WTC11 (cell line): ENCODE results near the gene SBK1. TPM values are rescaled to one million over a fixed set of nuclear protein-coding genes. Genes with fewer than 3 reads are reported as not detected.

Source experiments
- ATAC-seq: fragments of 200-7000 bp; cut with Tn5 transposase; 2 replicates; pipeline ENCODE4 v1.10.0; 2021; ENCODE audit warnings: mild to moderate bottlenecking, moderate library complexity
- CTCF ChIA-PET: fragments of 300-600 bp; sonication (Branson Sonifier 250); formaldehyde crosslinking; loops from one replicate; lab custom pipeline; 2021; ENCODE audit warnings: antibody characterized with exemption; lab: Charles Lee
- POLR2A ChIA-PET: fragments of 350-600 bp; sonication (Branson Sonifier 250); formaldehyde crosslinking; loops from one replicate; lab custom pipeline; 2021; ENCODE audit warnings: antibody characterized with exemption; lab: Charles Lee
- DNase-seq: peaks from one replicate; pipeline ENCODE4 v3.0.0; 2021; ENCODE audit warnings: low spot score
- H3K27ac Mint-ChIP-seq: 2 replicates; pipeline ENCODE4 v1.8.0; 2021; ENCODE audit warnings: mixed read lengths
- H3K27me3 Mint-ChIP-seq: 2 replicates; pipeline ENCODE4 v1.8.0; 2021; ENCODE audit warnings: low read depth, mild to moderate bottlenecking, moderate library complexity, mixed read lengths
- H3K36me3 Mint-ChIP-seq: 2 replicates; pipeline ENCODE4 v1.8.0; 2021; ENCODE audit warnings: mixed read lengths
- H3K4me1 Mint-ChIP-seq: 2 replicates; pipeline ENCODE4 v1.8.0; 2022; ENCODE audit warnings: mixed read lengths
- H3K4me3 Mint-ChIP-seq: 2 replicates; pipeline ENCODE4 v1.8.0; 2021; ENCODE audit warnings: mild to moderate bottlenecking, moderate library complexity, mixed read lengths
- H3K9me3 Mint-ChIP-seq: 2 replicates; pipeline ENCODE4 v1.8.0; 2021; ENCODE audit warnings: mixed read lengths
- AR ChIP-seq: fragments of 250-450 bp; sonication (Bioruptor Pico); IDR thresholded peaks from 2 replicates; pipeline ENCODE4 v1.9.0; 2021; ENCODE audit warnings: mild to moderate bottlenecking
- FOXP4 ChIP-seq: sonication (generic); formaldehyde crosslinking; IDR thresholded peaks from 2 replicates; pipeline ENCODE4 v1.8.0; 2022; ENCODE audit warnings: mild to moderate bottlenecking, missing genetic modification reagents
- GABPB1 ChIP-seq: sonication (generic); formaldehyde crosslinking; IDR thresholded peaks from 2 replicates; pipeline ENCODE4 v1.8.1; 2023; ENCODE audit warnings: mild to moderate bottlenecking, missing genetic modification reagents
- JUN ChIP-seq: sonication (generic); formaldehyde crosslinking; IDR thresholded peaks from 2 replicates; pipeline ENCODE4 v1.8.0; 2023; ENCODE audit warnings: mild to moderate bottlenecking, missing genetic modification reagents
- SMAD3 ChIP-seq: sonication (generic); formaldehyde crosslinking; IDR thresholded peaks from 2 replicates; pipeline ENCODE4 v1.8.0; 2022; ENCODE audit warnings: missing genetic modification reagents, mild to moderate bottlenecking, borderline replicate concordance
- ZNF138 ChIP-seq: sonication (generic); formaldehyde crosslinking; conservative IDR thresholded peaks from 2 replicates; pipeline ENCODE4 v1.8.1; 2022; ENCODE audit warnings: mild to moderate bottlenecking, moderate library complexity, missing genetic modification reagents
- ZNF423 ChIP-seq: fragments of 250-450 bp; sonication (Bioruptor Pico); IDR thresholded peaks from 2 replicates; pipeline ENCODE4 v2.1.2; 2022; ENCODE audit warnings: mild to moderate bottlenecking, moderate library complexity
- total RNA-seq: library from RNA; stranded (reverse); gene quantifications from 3 replicates; pipeline ENCODE4 v1.2.3, GENCODE V29; 2021
- TF ChIP-seq, protein P1 (sequence below): sonication (generic); formaldehyde crosslinking; IDR thresholded peaks from 2 replicates; pipeline ENCODE4 v1.8.1; 2022; ENCODE audit warnings: mild to moderate bottlenecking, missing genetic modification reagents, moderate library complexity, borderline replicate concordance
- TF ChIP-seq, protein P2 (sequence below): sonication (generic); formaldehyde crosslinking; IDR thresholded peaks from 2 replicates; pipeline ENCODE4 v1.8.1; 2022; ENCODE audit warnings: missing genetic modification reagents, borderline replicate concordance
- TF ChIP-seq, protein P3 (sequence below): sonication (generic); formaldehyde crosslinking; IDR thresholded peaks from 2 replicates; pipeline ENCODE4 v1.8.1; 2023; ENCODE audit warnings: mild to moderate bottlenecking, missing genetic modification reagents, borderline replicate concordance

SBK1 gene
- total RNA-seq, 1 experiment from 2014 or later, result 85.7 TPM

DNA sequence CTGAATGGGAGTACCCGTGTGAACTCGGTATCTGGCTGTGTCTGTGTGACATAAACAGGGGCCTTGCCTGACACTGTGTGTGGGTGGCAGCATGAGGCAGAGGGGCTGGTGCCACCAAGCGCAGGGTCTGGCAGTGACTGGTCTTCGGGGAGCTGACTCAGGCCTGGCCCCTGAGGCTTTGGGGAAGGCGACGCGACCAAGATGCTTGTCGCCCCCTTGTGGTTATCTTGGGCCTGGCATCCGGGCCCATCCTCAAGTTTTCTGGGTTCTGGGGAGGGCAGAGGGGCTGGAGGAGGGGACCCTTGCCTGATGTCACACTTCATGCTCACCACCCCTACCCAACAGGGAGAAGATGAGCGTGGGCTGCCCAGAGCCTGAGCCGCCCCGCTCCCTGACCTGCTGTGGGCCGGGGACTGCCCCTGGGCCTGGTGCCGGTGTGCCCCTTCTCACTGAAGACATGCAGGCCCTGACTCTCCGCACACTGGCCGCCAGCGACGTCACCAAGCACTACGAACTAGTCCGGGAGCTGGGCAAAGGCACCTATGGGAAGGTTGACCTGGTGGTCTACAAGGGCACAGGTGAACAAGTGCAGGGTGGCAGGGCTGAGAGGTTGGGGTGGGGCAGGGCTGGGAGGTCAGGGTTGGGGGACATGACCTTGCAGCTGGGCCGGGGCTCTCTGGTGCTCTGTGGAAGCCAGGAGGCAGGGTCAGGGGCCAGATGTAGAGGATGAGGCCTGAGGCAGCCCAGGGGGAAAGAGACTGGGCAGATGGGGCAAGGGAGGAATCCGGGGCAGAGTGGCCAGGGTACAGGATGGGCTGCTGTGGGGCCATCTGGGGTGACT is 24.9 kb downstream of the SBK1 start (continued):
- TF ChIP-seq, protein P1, sequence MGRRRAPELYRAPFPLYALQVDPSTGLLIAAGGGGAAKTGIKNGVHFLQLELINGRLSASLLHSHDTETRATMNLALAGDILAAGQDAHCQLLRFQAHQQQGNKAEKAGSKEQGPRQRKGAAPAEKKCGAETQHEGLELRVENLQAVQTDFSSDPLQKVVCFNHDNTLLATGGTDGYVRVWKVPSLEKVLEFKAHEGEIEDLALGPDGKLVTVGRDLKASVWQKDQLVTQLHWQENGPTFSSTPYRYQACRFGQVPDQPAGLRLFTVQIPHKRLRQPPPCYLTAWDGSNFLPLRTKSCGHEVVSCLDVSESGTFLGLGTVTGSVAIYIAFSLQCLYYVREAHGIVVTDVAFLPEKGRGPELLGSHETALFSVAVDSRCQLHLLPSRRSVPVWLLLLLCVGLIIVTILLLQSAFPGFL (CRISPR knock-in tag), result no peak
- TF ChIP-seq AR (CRISPR knock-in tag), result no peak
- no peak for TF ChIP-seq GABPB1 (CRISPR knock-in tag)
- TF ChIP-seq SMAD3, result 0 out of 2 replicates have a peak, but pooled peaks have one; percentile 11
- TF ChIP-seq FOXP4, result no peak
- TF ChIP-seq, protein P2, sequence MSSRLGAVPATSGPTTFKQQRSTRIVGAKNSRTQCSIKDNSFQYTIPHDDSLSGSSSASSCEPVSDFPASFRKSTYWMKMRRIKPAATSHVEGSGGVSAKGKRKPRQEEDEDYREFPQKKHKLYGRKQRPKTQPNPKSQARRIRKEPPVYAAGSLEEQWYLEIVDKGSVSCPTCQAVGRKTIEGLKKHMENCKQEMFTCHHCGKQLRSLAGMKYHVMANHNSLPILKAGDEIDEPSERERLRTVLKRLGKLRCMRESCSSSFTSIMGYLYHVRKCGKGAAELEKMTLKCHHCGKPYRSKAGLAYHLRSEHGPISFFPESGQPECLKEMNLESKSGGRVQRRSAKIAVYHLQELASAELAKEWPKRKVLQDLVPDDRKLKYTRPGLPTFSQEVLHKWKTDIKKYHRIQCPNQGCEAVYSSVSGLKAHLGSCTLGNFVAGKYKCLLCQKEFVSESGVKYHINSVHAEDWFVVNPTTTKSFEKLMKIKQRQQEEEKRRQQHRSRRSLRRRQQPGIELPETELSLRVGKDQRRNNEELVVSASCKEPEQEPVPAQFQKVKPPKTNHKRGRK, result no peak
- TF ChIP-seq, protein P3, sequence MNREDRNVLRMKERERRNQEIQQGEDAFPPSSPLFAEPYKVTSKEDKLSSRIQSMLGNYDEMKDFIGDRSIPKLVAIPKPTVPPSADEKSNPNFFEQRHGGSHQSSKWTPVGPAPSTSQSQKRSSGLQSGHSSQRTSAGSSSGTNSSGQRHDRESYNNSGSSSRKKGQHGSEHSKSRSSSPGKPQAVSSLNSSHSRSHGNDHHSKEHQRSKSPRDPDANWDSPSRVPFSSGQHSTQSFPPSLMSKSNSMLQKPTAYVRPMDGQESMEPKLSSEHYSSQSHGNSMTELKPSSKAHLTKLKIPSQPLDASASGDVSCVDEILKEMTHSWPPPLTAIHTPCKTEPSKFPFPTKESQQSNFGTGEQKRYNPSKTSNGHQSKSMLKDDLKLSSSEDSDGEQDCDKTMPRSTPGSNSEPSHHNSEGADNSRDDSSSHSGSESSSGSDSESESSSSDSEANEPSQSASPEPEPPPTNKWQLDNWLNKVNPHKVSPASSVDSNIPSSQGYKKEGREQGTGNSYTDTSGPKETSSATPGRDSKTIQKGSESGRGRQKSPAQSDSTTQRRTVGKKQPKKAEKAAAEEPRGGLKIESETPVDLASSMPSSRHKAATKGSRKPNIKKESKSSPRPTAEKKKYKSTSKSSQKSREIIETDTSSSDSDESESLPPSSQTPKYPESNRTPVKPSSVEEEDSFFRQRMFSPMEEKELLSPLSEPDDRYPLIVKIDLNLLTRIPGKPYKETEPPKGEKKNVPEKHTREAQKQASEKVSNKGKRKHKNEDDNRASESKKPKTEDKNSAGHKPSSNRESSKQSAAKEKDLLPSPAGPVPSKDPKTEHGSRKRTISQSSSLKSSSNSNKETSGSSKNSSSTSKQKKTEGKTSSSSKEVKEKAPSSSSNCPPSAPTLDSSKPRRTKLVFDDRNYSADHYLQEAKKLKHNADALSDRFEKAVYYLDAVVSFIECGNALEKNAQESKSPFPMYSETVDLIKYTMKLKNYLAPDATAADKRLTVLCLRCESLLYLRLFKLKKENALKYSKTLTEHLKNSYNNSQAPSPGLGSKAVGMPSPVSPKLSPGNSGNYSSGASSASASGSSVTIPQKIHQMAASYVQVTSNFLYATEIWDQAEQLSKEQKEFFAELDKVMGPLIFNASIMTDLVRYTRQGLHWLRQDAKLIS (CRISPR knock-in tag), result no peak
- TF ChIP-seq ZNF423 (CRISPR knock-in tag), result no peak

GRCh38 chr16:28318042-28318744 is 25.9 kb downstream of the SBK1 start:
- Mint-ChIP-seq H3K4me1 (no peaks in the 10 kb centered on the region), H3K27me3 (no peaks in the 10 kb centered on the region), H3K9me3 (no peaks in the 10 kb centered on the region), H3K4me3 (no peak overlapping the region), H3K36me3 (peaks cover 19% of the 10 kb centered on the region; the same call in 1 of the 2 replicates), H3K27ac (peak overlapping the region; percentile 85; the same call in 1 of the 2 replicates)
- ChIA-PET CTCF (interaction anchor here (1.4 to 2.4 kb wide), 4 partner anchors 9 to 124 kb away, joined by 4 to 27 read pairs (median 14); no protein-coding TSS in a partner anchor), POLR2A (interaction anchor here (0.5 kb wide), 1 partner anchor 39 kb away, joined by 3 read pairs; no protein-coding TSS in a partner anchor)
- no peak for TF ChIP-seq ZNF138 (CRISPR knock-in tag)
- TF ChIP-seq JUN (CRISPR knock-in tag), result no peak
- DNase-seq (no peak), ATAC-seq (no peak)
